Inflammatory macrophage treated with lipopolysaccharide for 4 hours (primary cell): ENCODE results near the gene COA5.
"Not testable (repeated sequence)": the region's sequence is repeated elsewhere in the genome, so short reads cannot be mapped to it uniquely, and the experiment has no call there.

Experiments used
- DNase-seq: peaks from one replicate; pipeline ENCODE4 v3.0.0-alpha.2; 2020

Gene COA5

DNA sequence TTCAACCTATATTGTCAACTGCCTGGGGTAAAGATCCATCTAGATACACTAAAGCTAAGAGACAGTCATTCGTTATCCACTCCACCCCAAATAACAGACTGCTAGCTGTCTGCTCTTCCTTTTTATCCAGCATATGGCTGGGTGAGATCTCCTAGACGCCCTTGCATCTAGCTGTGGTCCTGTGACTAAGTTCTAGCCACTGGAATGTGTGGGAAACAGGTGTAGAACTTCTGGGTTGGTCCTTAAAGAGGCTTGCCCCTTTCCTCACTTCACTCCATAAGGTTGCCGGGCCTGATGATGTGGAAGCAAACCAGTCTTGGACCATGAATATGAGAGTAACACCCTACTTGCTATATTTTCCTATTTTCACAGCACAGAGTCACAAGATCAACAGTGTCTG, 3.2 kb downstream of the COA5 start:
- no peak for DNase-seq

DNA sequence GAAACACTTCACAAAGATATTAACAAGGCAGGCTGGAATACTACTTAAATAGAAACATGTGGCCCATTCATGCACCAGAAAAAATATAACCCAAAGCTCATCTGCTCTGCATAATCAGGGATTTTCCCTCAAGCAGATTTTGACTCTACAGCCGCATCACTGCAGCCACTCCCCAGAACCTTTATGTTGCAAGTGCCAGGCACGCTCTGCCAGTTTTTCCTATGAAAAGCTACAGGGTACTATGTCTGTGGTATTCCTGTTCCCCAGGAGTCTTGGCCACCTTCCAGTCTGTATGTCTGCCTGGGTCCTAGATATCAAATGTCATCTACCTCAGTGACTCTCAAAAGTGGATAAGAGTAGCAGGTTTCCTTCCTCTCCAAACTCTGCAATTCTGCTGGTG, 3.8 kb downstream of the COA5 start:
- no peak for DNase-seq

DNA sequence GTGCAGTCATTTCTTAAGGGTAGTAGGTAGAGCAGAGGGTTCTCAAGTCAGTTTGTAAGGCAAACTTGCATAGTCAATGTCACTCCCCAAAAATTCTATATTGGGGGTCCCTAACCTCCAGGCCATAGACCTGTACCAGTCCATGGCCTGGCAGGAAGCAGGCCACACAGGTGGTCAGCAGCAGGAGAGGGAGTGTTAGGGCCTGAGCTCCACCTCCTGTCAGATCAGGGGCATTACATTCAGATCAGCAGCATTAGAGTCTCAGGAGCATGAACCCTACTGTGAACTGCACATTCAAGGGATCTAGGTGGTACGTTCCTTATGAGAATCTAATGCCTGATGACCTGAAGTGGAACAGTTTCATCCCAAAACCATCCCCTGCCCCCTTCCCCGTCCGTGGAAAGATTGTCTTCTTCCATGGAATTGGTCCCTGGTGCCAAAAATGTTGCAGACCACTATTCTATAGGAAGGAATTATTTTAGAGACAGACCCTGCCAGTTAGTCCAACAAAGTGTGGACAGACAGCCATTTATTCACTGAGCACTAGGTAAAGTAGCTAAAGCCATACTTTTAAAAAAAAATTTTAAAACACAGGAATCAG, 6.7 kb downstream of the COA5 start:
- peak; percentile 11 for DNase-seq

DNA sequence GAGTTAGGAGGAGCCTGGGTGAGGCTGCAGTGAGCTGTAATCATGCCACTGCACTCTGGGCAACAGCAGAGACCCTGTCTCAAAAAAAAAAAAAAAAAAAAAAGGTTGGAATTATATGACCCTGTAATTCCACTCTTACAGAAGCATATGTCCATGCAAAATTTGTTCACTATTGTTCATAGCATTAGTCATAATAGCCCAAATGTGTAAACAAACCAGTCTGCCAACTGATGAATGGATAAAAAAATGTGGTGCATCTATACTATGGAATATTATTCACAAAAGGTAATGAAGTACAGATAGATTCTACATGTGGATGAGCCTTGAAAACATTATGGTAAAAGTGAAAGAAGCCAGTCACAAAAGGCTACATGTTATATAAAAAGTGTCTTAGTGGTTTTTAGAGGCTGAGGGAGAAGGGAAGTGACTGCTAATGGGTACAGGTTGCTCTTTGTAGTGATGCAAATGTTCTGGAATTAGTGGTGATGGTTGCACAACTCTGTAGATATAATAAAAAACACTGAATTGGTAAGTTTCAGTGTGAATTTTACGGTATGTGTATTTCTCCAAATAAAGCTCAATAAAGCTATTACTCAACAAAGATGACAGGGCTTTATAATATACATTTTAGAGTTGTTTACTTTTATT, 9.4 kb downstream of the COA5 start:
- DNase-seq, result no peak

DNA sequence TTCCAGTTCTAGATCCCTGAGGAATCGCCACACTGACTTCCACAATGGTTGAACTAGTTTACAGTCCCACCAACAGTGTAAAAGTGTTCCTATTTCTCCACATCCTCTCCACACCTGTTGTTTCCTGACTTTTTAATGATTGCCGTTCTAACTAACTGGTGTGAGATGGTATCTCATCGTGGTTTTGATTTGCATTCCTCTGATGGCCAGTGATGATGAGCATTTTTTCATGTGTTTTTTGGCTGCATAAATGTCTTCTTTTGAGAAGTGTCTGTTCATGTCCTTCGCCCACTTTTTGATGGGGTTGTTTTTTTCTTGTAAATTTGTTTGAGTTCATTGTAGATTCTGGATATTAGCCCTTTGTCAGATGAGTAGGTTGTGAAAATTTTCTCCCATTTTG, 13.6 kb downstream of the COA5 start:
- DNase-seq, result not testable (repeated sequence)

DNA sequence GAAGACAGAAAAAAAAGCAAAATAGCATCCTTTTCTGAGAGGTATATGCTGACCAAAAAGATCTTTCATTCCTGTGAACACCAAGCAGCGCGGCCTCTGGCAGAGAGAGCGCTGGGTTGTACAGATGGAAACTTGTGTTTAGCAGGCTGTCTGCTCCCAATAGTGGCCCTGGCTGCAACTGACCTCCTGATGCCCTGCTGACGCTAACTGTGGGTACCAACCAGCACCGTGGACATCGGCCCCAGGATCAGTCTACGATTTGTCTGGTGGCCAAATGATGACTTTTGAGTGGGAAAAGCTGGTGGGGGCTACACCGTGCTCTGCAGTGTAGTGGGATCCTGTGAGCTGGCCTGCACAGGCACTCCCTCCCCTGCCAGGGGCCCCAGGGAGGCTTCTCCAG, 15.7 kb downstream of the COA5 start:
- no peak for DNase-seq

DNA sequence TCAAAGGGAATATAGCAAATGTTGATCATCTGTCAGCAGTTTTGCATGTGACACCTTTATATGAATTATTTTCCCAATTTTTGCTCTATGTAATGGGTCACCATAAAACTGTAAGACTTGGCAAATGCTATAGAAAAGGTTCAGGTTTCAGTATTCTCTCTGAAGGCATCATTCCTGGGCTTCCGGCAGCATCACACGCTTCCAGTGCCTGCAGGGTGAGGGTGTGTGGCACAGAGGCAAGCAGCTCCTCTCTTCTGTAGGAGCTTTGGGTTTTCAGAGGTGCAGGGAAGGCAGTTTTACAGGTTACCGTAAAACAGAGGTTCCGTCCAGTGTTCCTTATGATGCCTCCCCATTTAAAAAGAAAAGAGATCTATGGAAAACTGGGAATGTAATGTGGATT, 18.8 kb downstream of the COA5 start:
- no peak for DNase-seq

DNA sequence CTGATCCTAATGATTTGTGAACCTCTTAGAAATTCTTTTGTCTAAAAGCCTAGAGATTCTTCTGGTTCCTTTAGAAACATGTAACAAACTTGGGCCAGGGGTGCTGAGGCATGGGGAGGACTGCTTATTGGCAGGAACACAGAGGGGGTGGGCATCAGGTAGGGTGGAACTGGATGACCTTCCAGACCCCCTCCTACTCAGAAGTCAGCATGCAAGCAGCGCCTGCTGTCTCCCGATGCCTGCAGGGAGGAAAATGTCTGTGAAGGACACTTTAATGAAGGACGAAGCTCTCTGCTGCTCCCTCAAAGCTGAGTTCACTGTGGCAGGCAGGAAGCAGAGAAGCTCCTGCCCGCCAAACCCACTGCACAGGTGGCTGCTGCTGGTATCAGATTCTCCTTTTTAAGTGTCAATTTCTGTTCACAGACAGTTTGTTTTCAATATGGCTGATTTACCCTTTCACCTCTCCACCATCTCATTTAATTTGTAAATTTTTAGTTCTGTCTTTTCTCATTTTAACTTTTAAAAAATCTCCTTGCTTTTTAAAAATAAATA, 19.4 kb downstream of the COA5 start:
- no peak for DNase-seq

DNA sequence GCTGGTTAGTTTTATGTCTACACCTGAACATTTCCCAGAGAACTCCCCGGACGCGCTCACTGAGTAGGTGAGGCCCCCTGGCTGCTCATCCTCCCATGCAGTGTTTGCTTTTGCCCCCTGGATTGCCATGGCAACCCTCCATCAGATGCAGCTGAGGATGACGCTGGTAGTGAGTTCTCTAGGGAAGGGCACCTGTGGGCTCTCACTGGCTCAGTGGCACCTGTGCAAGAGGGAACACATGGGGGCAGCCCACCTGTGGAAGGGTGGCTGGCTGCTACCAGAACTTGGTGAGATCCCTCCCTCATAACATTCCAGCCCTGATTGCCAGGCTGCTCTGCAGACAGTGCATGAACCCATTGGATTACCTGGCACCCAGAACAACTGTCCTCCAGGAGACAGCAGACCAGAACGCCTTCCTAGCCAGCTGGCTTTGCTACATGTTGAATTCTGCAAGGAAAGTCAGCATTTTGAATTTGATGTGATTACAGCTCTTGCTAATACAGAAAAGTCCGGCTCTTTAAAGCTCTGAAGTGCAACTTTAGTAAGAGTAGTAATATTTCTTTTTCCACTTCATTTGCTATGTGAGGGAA, 21.7 kb downstream of the COA5 start:
- no peak for DNase-seq

DNA sequence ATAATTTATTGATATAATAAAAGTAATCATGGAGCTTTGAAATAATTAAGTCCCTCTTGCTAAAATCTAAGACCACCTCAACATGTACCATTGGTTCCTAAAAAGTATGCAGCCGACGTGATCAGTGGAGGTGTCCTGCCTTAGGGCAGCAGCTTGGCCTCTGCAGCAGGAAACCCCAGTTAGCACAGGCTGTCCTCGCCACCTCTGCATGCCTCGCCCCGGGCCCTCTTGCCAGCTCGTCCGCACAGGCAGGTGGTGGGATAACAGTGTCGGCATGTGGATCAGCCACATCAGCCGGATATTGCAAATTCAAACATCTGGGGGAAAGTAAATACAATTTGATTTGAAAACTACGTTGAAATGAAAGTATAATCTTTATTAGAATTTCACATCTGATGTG, 22.9 kb downstream of the COA5 start:
- DNase-seq, result no peak

DNA sequence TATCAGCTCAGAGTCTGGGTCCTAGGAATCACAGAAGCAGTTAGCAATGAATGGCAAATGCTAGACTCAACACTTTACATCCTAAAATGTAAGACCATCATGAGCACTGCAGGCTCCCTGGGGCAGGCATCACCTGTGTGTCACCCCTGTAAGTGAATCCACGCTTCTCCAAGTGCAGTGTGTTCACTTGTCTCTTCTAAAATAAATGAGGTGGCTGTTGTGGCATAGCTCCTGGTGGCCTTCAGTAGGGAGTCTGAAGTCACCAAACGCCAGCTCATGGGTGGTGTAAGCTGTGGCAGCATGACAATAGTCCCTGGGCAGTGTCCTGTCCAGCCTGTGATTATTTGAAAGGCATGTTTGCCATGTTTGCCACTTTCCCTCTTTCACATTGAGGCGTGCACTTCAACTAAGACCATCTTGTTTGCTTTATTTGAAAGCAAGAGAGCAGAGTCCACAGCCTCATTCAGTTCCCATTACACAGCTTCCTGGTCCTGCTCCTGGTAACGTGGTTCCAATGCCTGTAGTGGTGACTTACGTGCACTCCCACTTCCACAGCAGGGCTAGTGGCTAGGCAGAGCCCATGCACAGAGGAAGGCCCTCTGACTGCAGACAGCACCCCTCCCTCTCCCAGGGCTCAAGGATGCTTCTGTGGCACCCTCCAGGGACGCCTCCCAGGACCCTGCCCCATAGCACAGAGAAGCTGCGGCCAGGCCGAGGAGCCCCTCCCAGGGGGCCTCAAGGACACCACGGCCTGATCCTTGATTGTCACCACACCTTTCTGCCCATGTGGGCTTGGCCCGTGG, 24.3 kb downstream of the COA5 start:
- no peak for DNase-seq

DNA sequence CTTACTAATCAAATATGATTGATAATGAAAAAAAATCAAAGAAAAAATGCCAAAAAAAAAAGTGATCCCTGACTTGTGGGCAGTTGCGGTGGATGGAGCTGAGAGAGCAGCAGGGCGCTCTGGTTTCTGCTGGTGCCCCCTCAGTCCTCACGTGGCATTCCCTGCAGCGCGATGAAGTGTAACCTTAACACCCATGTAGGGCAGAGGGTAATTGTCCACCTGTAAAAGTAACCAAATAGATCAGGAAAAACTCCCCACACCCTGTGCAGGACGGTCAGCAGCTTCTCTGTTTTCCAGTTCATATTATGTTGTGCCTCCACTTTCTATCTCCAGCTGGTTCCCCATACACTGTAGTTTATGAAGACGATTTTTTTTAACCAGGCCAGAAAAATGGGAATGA, 25.0 kb downstream of the COA5 start:
- no peak for DNase-seq

DNA sequence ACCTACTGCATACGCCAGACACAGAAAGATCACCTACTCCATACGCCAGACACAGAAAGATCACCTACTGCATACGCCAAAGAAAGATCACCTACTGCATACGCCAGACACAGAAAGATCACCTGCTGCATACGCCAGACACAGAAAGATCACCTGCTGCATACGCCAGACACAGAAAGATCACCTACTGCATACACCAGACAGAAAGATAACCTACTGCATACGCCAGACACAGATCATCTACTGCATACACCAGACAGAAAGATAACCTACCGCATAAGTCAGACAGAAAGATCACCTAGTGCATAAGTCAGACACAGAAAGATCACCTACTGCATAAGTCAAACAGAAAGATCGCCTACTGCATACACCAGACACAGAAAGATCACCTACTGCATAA, 25.8 kb downstream of the COA5 start:
- DNase-seq, result no peak

DNA sequence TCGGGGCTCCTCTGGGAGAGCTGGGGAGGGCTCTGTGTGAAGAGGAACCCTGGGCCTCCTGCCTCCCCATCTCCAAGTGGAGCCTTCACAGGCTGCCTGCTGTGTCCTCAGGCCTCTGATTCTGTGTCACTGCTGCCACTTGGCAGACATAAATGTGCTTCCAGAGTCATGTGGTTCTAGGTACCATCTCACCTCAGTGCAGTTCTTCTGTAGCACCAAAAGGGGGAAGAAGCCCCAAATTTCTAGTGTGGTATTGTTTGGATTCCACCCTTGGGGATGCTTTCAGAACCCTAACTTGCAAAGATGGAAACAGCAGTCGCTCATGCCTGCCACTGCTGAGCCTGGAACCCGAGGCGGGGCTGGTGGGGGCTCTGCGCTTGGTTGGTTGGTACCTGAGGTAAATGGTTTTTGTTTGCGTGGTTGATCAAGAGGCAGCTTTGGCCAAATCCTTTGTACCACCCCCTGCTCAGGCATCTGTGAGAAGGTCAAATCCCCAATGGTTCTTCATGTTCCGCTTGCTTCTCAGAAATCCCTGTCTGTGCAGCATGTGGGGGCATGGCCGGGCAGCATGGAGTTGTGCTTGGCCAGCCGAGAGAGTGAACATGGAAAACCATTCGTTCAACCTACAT, 27.5 kb downstream of the COA5 start:
- DNase-seq, result no peak

DNA sequence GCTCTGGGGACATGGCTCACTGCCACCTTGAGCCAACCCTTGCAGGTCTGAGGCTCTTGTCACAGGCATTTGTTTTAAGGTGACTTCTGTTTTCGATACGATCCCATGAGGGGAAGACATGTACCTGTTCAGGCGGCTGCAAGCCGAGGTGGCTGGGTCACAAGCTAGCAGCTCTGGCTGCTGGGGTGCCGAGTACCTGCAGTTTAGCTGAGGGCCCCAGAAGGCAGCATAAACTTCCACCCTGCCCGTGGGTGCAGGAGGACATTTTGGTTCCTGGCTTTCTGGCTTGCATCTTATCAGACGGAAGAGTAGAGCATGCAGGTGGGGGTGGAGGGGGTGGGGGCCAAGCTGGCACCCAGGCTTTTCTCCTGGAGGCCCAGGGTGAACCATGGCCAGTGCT, 28.4 kb downstream of the COA5 start:
- no peak for DNase-seq

DNA sequence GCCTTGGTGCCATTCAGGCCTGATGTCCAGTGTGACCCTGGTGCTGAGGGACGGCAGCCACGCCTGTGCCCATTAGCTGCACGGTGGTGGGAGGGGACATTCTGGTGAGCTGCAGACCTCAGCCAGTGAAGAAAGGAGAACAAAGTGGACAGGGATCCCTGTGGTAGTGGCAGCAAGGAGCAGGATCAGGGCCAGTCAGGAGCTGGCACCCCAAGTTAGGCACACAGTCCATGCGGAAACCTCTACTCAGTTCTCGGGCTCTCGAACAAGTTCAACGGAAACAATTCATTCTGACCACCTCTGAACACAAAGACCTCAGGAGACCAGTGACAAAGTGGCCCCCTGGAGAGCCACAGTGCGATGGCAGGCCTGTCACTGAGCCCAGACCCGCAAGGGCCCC, 30.1 kb downstream of the COA5 start:
- DNase-seq, result no peak

DNA sequence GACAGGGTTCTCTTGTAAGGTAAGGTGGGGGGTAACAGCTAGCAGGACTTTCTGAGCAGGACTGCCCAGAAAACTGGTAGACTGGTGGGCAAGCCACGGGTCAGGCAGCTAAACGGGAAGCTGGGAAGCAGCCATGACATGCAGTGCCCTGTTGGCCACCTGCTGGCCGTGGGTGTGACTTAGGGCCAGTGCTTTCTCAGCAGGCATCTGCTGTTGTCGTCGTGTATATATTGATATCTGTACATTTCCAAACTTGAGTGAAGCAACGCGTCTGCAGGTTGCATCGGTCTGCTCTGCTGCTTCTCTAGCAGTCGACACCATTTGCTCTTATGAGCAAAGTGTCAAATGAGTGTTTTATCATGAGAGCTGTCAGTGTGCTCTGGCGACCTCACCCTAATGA, 31.0 kb downstream of the COA5 start:
- DNase-seq, result no peak

DNA sequence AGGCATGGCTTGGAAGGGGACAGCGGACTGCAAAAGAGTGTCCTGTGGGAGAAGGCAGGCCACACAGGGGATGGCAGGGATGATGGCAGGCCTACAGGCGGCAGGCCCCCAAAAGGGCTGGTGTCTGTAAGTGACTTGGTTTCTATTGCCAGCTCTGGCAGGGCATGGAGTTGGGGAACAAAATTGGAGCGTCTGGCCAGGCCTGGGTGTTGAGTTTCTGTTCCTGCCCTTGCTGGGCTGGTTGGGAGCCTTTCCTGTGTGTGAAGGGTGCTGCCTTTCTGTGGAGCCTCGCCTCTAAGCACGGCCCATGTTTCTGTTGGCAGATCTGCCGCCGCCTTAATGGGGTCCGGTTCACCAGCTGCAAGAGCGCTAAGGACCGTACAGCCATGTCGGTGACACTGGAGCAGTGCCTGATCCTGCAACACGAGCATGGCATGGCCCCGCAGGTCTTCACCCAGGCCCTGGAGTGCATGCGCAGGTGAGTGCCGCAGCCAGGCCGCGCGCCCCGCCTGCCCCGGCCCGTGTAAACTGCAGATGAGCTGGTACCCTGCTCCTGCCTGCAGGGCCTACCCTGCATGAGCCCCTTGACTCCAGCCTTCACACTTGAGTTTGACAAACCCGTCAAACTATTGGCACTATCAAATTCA, 31.5 kb downstream of the COA5 start:
- DNase-seq, result no peak

DNA sequence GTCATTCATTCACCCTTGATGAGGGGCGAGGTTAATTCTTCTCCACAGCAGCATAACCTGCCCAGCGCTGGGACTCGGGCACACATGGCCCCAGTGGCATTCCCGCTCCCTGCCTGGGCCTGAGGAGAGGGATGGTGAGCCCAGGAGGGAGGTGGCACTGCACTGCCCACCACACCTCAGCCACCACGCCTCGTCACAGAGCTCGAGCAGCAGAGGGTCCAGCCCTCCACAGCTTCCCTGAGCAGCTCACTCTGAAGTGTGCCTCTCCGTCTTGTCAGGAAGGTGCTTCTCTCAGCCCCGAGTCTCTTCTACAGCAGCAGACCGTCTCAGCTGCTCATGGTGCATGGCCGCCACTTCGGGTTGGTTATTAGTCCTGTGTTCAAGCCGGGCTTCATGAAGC, 34.9 kb downstream of the COA5 start:
- DNase-seq, result no peak

DNA sequence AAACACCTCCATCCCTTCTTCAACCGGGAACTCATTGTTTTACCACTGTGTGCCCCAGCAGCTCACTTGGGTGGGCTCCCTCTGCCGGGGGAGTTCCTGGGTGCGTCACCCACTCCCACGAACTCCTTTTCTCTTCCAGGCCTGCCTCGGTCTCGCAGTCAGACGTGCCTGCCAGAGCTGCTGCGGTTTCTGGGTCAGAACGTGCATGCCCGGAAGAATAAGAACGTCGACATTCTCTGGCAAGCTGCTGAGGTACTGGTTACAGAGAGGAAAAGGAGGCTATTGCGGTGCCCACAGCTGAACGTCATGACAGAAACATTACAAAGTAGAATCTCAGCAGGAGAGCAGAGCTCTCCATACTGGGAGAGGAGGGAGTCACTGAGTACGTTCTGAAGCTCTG, 35.6 kb downstream of the COA5 start:
- no peak for DNase-seq

DNA sequence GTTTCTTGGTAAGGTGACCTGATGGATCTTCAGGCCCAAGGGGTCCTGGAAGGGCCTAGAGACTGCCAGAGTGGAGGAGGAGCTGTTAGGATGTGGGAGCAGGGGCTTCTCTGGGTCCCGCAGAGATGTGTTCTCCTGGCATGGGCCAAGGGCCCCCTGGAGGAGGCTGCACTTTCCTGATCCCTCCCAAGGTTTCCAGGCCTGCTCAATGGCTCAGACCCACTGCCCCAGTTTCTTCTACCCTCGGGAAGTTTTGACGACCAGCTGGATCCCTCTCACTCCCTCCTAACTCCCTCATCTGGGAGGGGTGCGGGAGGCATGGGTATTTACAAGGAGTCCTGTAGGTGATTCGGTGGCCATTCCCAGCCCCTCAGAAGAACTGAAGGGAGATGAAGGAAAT, 36.1 kb downstream of the COA5 start:
- no peak for DNase-seq

DNA sequence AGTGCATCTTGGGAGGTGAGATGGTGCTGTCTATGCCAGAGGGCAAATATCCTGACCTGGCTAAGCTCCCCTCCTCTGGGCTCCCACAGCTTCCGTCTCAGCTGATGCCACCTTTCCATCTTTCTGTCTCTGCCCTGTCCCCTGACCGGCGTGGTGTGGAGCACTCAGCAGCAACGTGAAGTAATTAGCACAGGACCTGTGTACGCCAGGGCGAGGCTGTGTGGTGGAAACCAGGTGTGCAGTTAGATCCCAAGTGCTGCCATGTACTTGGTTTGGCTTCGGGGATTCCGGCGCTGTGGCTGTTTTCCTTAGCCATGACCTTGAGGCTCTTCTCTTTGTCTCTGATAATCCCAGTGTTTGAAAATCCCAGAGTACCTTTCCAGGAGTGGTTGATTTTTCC, 36.5 kb downstream of the COA5 start:
- no peak for DNase-seq
